Duodenal mucosa (tissue), 2 donors: ENCODE results near the gene SPTLC1.
"Not testable (repeated sequence)": the region's sequence is repeated elsewhere in the genome, so short reads cannot be mapped to it uniquely, and the experiment has no call there.

Source experiments
- H3K27ac ChIP-seq: one replicate; pipeline ENCODE4 v1.7.0; 2013; ENCODE audit warnings: low read depth, low read length
- H3K27me3 ChIP-seq, 2 donors: one replicate each; pipeline ENCODE4 v1.7.0; 2013; ENCODE audit warnings: low read length in 2 of 2, control low read depth in 1 of 2; ENCODE audit not compliant: insufficient read depth in 2 of 2, control insufficient read depth in 1 of 2
- H3K36me3 ChIP-seq, 2 donors: one replicate each; pipeline ENCODE4 v1.7.0; 2013; ENCODE audit warnings: low read length in 2 of 2, control low read depth in 1 of 2; ENCODE audit not compliant: insufficient read depth in 2 of 2, control insufficient read depth in 1 of 2
- H3K4me1 ChIP-seq, 2 donors: one replicate each; pipeline ENCODE4 v1.7.0; 2013; ENCODE audit warnings: low read length in 2 of 2, control low read depth in 1 of 2; ENCODE audit not compliant: insufficient read depth in 2 of 2, control insufficient read depth in 1 of 2
- H3K4me3 ChIP-seq, 2 donors: one replicate each; pipeline ENCODE4 v1.7.0; 2013; ENCODE audit warnings: low read length in 2 of 2, low read depth in 1 of 2
- H3K9ac ChIP-seq, 2 donors: one replicate each; pipeline ENCODE4 v1.7.0; 2013; ENCODE audit warnings: low read length in 2 of 2, low read depth in 1 of 2
- H3K9me3 ChIP-seq, 2 donors: one replicate each; pipeline ENCODE4 v1.7.0; 2013; ENCODE audit warnings: low read length in 2 of 2, control low read depth in 1 of 2; ENCODE audit not compliant: control insufficient read depth in 1 of 2

Gene SPTLC1

GRCh38 chr9:92140074-92140753 lies 25.0 kb upstream of the SPTLC1 start:
- Histone ChIP-seq H3K27ac (no peak overlapping the region), H3K9me3 (no peaks in the 10 kb centered on the region), H3K36me3 (no peaks in the 10 kb centered on the region), H3K4me1 (peaks cover 7 to 11% of the 10 kb centered on the region in 2 donors), H3K27me3 (peaks cover 0 to 27% of the 10 kb centered on the region in 2 donors), H3K9ac (no peak overlapping the region), H3K4me3 (peak overlapping the region; percentile 12 to 40)

- Histone ChIP-seq H3K4me1 (peaks cover 7 to 13% of the 10 kb centered on the region in 2 donors), H3K27me3 (peaks cover 0 to 28% of the 10 kb centered on the region in 2 donors)
- not testable (repeated sequence) for H3K4me3 ChIP-seq, H3K9ac ChIP-seq, H3K27ac ChIP-seq, H3K36me3 ChIP-seq, H3K9me3 ChIP-seq
These were observed 23.8 kb upstream of the SPTLC1 start for GRCh38 chr9:92138960-92139540.

DNA sequence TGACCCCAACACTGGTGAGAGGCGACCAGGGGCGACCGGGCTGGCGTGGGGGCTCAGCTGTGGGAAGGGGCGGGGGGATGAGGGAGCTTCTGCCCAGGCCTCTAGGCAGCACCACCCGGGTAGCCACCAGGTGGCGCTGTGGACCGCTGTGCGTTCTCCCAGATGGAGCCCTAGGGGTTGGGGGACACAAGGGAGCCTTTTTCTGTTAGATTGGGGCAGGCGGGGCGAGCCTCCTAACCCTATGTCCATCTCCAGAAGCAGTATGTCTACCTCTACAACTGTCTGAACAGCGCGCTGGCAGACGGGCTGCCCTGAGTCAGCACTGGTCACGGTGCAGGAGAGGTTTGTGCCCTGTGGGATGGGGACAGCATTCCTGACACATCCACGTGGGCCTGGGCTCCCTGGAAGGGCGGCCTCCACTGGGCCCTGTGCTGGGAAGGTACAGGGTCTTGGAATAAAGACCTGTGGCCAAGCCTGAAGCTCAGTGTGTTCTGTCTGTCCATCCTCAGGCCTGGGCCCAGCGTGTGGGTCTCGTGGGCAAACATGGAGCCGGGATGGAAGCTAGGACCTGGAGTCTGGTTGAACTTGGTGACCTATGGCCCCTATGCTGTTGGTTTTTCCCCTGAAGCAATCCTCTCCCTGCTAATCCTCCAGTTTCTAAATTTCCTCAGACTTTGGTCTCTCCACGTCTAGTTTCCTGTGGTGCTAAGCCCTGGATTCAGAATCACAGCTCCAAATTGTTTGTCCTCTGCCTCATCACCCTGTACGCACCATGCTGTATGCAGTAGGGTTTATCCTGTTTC lies 23.1 kb upstream of the SPTLC1 start:
- Histone ChIP-seq H3K27ac (no peak overlapping the region), H3K9me3 (no peaks in the 10 kb centered on the region), H3K36me3 (no peaks in the 10 kb centered on the region), H3K27me3 (peaks cover 0 to 33% of the 10 kb centered on the region in 2 donors), H3K4me3 (no peak overlapping the region), H3K4me1 (peaks cover 7 to 18% of the 10 kb centered on the region in 2 donors), H3K9ac (no peak overlapping the region)

DNA sequence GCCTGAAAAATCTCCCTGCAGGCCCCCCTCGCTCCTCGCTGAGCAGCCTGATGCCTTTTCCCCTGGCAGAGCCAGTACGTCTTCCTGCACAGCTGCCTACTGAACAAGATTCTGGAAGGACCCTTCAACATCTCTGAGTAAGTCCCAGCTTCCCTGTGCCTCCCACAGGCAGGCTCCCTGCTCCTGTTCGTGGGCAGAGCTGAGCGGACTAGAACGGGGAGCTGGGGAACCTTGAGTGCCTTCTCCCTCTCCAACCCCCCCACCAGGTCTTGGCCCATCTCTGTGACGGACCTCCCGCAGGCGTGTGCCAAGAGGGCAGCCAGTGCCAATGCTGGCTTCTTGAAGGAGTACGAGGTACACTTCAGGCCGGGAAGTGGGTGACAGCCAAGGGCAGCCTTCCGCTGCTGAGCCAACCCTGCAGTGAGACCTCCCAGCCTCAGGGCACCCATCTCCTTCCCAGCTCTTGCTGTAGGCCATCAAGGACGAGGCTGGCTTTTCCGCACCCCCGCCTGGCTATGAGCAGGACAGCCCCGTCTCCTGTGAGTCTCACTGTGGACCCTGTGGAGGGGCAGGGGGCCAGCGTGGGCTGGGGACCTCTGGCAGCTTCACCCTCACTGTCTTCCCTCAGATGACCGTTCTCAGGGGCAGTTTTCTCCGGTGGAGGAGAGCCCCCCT lies 21.1 kb upstream of the SPTLC1 start:
- no peak overlapping the region for H3K27ac ChIP-seq
- no peaks in the 10 kb centered on the region for H3K9me3 ChIP-seq
- H3K4me3 ChIP-seq: no peak overlapping the region
- peaks cover 7 to 18% of the 10 kb centered on the region in 2 donors for H3K4me1 ChIP-seq
- H3K27me3 ChIP-seq: peaks cover 0 to 20% of the 10 kb centered on the region in 2 donors
- H3K36me3 ChIP-seq: no peaks in the 10 kb centered on the region
- no peak overlapping the region for H3K9ac ChIP-seq

- Histone ChIP-seq H3K9me3 (no peaks in the 10 kb centered on the region), H3K9ac (no peak overlapping the region), H3K36me3 (no peaks in the 10 kb centered on the region), H3K27ac (no peak overlapping the region), H3K4me3 (no peak overlapping the region), H3K4me1 (peaks cover 2 to 13% of the 10 kb centered on the region in 2 donors), H3K27me3 (peaks cover 0 to 14% of the 10 kb centered on the region in 2 donors)
These were observed 20.4 kb upstream of the SPTLC1 start for GRCh38 chr9:92135576-92135975.

- H3K27ac ChIP-seq: no peak overlapping the region
- H3K36me3 ChIP-seq: no peaks in the 10 kb centered on the region
- no peak overlapping the region for H3K4me3 ChIP-seq
- H3K9ac ChIP-seq: no peak overlapping the region
- H3K4me1 ChIP-seq: peaks cover 0 to 7% of the 10 kb centered on the region in 2 donors
- peaks cover 0 to 10% of the 10 kb centered on the region in 2 donors for H3K27me3 ChIP-seq
- H3K9me3 ChIP-seq: no peaks in the 10 kb centered on the region
These were observed 18.9 kb upstream of the SPTLC1 start for GRCh38 chr9:92133949-92134604.

GRCh38 chr9:92132913-92133312 lies 17.7 kb upstream of the SPTLC1 start:
- not testable (repeated sequence) for H3K9ac ChIP-seq, H3K9me3 ChIP-seq, H3K4me3 ChIP-seq, H3K4me1 ChIP-seq, H3K36me3 ChIP-seq, H3K27ac ChIP-seq
- peaks cover 0 to 10% of the 10 kb centered on the region in 2 donors for H3K27me3 ChIP-seq

DNA sequence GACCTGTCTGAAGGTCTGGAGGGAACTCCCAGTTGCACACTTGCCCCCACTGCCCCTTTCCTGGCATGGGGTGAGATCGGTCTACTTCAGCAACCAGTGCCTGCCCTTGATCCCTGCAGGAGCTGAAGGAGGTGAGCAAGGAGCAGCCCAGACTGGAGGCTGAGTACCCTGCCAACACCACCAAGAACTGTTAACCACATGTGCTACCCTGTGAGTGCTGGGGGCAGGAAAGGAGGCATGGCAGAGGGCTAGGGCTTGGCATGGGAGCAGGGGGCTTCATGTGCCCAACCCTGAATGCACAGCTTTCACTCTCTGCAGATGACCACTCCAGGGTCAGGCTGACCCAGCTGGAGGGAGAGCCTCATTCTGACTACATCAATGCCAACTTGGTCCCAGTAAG lies 17.3 kb upstream of the SPTLC1 start:
- H3K4me1 ChIP-seq: peaks cover 0 to 7% of the 10 kb centered on the region in 2 donors
- no peak overlapping the region for H3K4me3 ChIP-seq
- H3K9me3 ChIP-seq: no peaks in the 10 kb centered on the region
- H3K27ac ChIP-seq: no peak overlapping the region
- H3K9ac ChIP-seq: no peak overlapping the region
- no peaks in the 10 kb centered on the region for H3K36me3 ChIP-seq
- H3K27me3 ChIP-seq: peaks cover 0 to 10% of the 10 kb centered on the region in 2 donors

DNA sequence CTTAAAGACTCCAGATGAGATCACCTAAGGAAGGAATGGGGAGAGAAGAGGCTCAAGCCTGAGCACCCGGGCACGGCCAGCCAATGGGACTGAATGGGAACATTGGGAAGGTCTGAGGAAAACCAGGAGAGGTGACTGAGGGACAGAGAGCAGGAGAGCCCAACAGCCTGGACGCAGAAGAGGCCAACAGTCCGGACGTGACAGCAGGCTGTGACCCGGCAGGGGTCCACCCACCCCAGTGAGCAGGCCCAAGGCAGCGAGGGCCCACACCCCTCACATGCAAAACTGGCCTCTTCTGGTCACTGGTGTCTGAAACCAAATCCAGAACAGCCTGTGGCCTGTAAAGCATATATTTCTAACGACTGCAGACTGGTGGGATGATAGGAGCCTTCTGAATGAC lies 7.6 kb upstream of the SPTLC1 start:
- H3K27ac ChIP-seq: no peak overlapping the region
- no peaks in the 10 kb centered on the region for H3K36me3 ChIP-seq
- H3K27me3 ChIP-seq: no peaks in the 10 kb centered on the region
- H3K9me3 ChIP-seq: no peaks in the 10 kb centered on the region
- H3K4me1 ChIP-seq: no peaks in the 10 kb centered on the region
- H3K4me3 ChIP-seq: no peak overlapping the region
- H3K9ac ChIP-seq: no peak overlapping the region
